Inflammatory macrophage (primary cell): ENCODE measurements around the gene FAM200C.

Experiments used
- DNase-seq, 2 donors: peaks; one replicate each; pipeline ENCODE4 v3.0.0-alpha.2; 2020 to 2022

Gene FAM200C

DNA sequence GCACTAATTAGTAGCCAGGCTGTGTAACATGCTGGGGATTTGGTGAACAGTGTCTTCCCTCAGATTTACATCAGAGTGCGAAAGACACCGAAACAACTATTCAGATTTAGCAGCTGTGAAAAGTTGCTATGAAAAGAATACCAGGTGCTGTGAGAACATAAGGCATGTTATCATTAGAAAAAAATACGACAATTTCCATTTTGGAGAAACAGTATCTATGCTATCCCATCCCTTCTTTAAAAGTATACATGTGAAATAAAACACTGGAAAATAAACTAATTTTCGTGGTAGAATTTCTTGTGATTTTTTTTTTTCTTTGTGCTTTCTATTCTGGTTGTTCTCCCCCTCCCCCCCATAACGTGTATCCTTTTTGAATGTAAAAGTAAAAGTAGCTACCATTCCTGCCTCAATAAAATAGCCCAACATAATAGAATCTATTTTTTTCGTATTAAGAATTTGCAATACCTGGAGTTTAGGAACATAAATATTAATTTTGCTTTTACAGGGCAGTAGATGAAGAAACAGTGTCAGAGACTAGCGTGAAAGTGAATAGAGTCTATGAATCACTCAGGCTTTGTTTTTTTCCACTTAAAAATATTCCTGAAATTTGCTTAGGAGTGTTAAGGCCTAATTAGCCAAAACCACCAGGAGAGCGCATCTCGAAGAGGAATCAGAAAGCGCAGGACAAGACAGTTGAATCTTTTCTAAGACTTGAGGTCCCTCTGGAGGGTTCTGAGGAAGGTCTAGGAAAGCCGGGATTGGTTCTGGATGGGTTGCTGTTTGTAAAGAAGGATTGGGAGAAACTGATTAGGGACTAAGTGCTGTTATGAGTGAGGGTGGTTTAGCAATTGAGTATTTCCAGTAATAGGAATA lies 19.8 kb upstream of the FAM200C start:
- DNase-seq = no peak

GRCh38 chr5:160418561-160419457 lies 19.0 kb upstream of the FAM200C start, which contains the start of gene SLU7:
Gene SLU7 (minus strand): TSS chr5:160419081. CDS start chr5:160415294, 3,787 bp downstream.
- DNase-seq = peak; percentile 97

DNA sequence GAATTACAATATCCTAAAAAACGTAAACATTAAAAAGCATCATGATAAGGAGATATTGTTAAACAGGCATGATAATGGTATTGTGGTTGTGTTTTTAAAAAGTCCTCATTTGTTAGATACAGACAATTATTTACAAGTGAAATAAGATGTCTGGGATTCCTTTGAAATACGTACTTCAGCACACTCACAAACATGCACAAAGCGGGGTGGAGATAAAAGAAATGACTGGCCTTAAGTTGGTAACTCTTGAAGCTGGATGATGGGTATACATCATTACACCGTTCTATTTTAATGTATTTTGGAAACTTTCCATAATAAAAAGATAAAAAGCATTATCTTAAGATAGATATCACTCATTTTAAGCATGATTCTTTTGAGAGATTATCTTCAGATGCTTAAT lies 1.0 kb downstream of the FAM200C start:
- DNase-seq = no peak

- DNase-seq = no peak
Measured at GRCh38 chr5:160397492-160397891, 2.4 kb downstream of the FAM200C start.

GRCh38 chr5:160395111-160395510 lies 4.7 kb downstream of the FAM200C start:
- DNase-seq = no peak

- DNase-seq = peak in 1 of 2 donors; percentile 25
Measured at GRCh38 chr5:160390787-160391696, 8.8 kb downstream of the FAM200C start.

DNA sequence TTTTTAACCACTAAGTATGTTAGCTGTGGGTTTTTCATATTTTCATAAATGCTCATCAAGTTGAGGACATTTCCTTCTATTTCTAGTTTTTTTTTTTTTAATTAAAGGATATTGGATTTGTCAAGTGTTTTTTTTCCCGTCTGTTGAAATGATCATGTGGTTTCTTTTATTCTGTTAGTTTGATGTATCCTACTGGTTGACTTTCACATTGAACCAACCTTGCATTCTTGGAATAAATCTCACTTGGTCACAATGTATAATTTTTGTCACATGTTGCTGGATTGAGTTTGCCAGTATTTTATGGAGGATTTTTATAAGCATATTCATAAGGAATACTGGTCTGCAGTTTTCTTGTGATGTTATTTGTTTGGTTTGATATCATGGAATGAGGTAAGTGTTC lies 12.4 kb downstream of the FAM200C start:
- no peak for DNase-seq

DNA sequence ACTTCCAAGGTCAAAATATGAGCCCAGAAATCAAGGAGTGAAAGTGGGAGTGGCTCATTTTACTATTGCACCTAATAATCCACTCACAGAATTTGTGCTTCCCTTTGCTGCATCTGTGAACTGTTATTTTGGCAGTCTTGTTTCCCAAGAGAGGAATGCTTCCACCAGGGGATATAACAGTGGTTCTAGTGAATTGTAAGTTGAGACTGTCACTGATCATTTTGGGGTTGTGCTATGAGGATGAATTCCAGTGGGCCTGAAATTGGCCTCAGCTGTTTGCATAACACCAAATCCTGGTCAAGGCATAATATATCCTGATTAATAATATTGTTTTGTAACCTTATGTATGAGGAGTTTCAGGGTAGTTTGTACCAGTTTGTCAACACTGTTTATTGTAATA lies 14.4 kb downstream of the FAM200C start:
- DNase-seq = no peak

DNA sequence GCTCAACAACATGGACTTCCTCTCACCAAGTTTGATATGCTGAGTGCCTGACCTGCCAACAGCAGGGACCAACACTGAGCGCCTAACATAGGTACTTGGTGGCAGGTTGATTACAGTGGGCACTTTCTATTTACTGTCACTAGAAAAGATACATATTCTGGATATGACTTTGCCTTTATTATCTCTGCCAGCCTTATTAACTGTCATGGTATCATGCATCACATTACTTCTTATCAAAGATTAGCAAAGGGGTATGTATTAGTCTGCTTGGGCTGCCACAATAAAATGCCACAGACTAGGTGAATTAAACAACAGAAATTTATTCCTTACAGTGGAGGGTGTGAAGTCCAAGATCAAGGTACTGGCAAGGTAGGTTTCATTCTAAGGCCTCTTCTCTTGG lies 15.2 kb downstream of the FAM200C start:
- DNase-seq = no peak

DNA sequence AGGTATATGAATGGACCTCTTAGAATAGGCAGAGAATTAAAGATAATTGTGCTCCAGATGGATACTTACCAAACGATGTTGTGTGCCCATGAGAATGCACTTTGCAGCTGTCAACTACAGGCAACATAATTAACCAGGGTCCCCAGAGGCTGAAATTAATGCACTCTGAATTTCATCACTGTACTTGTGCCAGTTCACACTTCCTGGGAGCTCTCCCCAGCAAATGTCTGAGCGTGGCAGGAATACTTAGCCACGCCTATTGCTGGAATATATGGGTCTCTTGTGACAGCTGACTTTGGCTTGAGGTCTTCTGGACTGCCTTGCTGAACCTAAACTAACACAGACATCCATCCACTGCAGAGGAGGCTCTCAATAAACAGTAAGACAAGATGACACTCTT lies 17.5 kb downstream of the FAM200C start:
- DNase-seq = no peak

DNA sequence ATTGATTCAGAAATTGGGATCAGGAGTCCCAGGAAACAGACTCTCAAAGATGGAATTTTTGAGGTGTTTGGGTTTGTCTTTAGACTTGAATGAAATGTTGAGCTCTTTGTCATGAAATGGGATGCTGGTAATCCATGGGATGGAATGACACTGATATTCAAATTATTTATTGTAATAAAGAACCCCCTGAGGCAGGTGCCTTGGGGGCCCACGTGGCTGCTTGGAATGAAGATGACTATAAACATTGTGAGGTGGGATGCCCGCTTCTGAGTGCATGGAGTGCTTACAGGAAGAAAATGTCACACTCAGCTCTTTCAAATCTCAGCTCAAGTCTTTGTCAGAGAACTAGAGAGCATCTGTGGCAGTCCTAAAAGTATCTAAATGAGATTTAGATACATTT lies 19.8 kb downstream of the FAM200C start:
- no peak for DNase-seq

DNA sequence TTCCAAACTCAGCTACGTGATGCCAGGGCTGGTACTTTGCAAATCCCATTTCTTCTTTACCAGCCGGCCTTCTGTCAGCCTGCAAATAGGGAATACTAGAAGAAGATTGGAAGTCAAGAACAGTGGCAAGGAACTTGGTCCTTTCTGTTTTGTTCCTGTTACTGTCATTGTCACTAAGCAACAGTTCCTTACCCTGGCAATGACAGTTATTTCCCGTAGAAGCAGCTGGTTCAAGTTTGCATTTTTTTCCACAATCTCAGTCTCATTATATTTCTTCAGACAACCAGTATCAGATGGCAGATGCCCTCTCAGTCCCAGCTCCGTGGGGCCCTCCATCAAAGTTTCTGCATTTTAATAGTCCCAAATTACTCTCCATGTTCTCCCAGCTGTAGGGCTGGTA lies 20.3 kb downstream of the FAM200C start:
- peak; percentile 13 to 23 for DNase-seq

DNA sequence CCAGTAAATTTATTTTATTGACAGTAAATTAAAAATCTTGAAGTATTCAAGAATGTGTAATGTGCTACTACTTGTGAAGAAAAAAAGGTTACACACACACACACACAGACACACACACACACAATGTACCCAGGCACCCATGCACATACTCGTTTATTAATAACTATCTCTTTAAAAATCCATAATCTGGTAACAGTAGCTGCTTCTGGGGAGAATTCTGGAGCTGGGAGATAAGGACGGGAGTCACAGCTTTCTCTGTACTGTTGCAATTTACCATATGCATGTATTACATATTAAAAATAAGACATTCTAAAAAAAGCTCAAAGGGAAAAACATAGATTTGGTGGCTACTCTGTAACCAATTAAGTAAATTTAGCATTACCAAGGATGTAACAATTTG lies 21.5 kb downstream of the FAM200C start:
- no peak for DNase-seq

GRCh38 chr5:160377651-160378050 lies 22.2 kb downstream of the FAM200C start:
- DNase-seq = no peak

- DNase-seq = no peak
Measured at GRCh38 chr5:160376416-160376815, 23.4 kb downstream of the FAM200C start.

- DNase-seq = no peak
Measured at GRCh38 chr5:160375701-160376100, 24.2 kb downstream of the FAM200C start.

DNA sequence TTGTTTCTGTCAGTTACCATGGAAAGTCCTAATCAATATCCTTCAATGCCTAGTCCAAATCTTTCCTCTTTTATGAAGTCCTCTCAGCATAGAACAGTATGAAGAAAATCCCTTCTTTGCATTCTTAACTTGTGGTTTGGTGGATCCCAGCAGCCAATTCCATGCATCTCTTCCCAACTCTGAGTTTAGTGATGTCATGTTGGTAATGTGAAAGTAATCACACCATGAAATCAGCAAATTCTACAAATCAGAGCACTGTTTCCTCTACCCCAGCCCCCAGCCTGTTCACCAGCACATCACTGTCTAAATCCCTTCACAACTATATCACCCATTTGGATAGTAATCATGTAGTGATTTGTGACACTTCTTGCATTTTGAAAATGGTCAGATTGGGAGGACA lies 24.7 kb downstream of the FAM200C start:
- DNase-seq = no peak

GRCh38 chr5:160371294-160371693 lies 28.6 kb downstream of the FAM200C start:
- DNase-seq = no peak

DNA sequence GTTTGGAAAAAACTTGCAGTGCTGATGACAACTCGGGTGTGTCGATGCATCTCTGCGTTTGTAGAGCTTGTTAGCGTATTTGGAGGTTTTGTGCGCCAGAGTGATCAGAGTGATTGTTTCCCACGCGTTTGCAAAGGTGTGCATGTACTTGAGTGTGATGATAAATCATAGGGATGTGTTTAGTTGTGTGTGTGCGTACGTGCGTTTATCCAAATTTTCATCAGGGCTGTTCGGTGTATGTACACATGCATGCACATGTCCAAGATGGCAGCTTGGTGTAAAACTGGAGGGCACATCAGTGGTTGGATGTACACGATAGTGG lies 29.2 kb downstream of the FAM200C start:
- DNase-seq = no peak

DNA sequence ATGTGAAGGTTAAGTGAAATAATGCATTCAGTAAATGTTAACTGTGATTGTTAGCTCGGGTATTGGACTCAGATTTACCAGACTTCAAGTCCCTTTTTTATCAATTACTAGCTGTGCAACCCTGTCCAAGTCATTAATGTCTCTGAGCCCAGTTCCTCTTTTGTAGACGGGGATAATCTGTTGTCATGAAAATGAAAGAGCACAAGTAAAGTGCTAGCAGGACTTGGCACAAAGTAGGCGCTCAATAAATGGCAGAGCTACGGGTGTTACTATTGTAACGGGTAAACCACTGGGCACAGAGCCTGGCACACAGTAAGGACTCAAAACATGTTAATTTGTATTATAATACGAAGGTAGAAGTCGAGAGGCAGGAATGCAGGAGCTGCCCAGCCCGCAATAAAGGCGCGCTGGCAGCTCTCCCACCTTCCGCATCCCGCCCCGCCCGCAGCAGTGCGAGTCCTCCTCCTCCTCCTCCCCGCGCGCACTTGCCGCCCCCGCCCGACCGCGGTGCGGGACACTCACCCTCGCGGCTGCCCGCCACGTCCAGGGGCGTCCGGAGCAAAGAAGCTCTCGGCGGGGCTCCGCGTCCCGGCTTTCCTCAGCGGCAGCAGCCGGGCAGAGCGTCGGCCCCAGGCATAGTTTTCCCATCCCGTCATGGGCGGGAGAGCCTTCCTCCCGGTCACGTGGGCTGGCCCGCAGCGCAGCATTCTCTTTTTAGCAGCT lies 29.7 kb downstream of the FAM200C start, which contains the start of gene C1QTNF2:
C1QTNF2 (minus strand) TSS at position 637 of the 723 bp plus-strand sequence. CDS start 15,615 bp downstream, outside the sequence.
- peak in 1 of 2 donors; percentile 24 for DNase-seq

DNA sequence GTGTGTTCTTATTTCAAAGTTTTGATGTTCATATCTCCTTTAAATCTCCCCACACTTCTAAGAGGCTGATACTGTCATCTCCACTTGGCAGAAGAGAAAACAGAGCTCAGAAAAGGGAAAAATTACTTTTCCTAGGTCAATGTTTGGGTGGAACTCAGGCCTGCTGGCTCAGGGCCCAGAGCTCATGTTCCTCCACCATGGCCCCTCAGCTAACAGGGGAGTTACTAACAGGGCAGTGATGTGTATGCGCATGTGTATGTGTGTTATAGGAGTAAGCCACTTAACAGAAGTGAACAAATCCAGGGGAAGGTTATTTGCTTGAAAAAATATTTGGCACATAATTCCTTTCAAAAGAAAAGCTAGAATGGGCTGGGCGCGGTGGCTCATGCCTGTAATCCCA lies 32.0 kb downstream of the FAM200C start:
- DNase-seq = no peak

- no peak for DNase-seq
Measured at GRCh38 chr5:160367261-160367660, 32.6 kb downstream of the FAM200C start.
